ENCODE results near the gene PPARGC1A. TPM values are rescaled to one million over a fixed set of nuclear protein-coding genes. Genes with fewer than 3 reads are reported as not detected.

The PPARGC1A gene
- total and polyA plus RNA-seq, 11 donors, result 25.4 to 103 (median 83.3) TPM

- no peak overlapping the region for H3K27ac ChIP-seq
- H3K4me1 ChIP-seq, result peaks cover 0 to 27% (median 12%) of the 10 kb centered on the region in 12 donors
- peaks cover 0 to 61% (median 0%) of the 10 kb centered on the region in 9 donors for H3K36me3 ChIP-seq
- 81 to 91% (median 86%) methylated on average over 1 of the region's 1 CpG for WGBS, 4 donors
- no peak for TF ChIP-seq CTCF (IDR thresholded peaks at IDR 0.05)
- no peak for TF ChIP-seq POLR2A (IDR thresholded peaks at IDR 0.05)
- ATAC-seq (no peak), DNase-seq (no peak)
- H3K9me3 ChIP-seq, result no peaks in the 10 kb centered on the region
- no peaks in the 10 kb centered on the region for H3K27me3 ChIP-seq
- intact Hi-C loops (cut with DNase I), result no loop called here
- no peak overlapping the region for H3K4me3 ChIP-seq
Observed at GRCh38 chr4:23822181-23822580, 67.7 kb downstream of the PPARGC1A start.

GRCh38 chr4:23819041-23819511 lies 70.8 kb downstream of the PPARGC1A start:
- no peaks in the 10 kb centered on the region for H3K27me3 ChIP-seq
- H3K36me3 ChIP-seq, result peaks cover 0 to 44% (median 3%) of the 10 kb centered on the region in 9 donors
- no peaks in the 10 kb centered on the region for H3K9me3 ChIP-seq
- H3K27ac ChIP-seq, result peak overlapping the region in 7 of 12 donors; percentile 12 to 76 (median 47)
- intact Hi-C loops (cut with DNase I), result no loop called here
- TF ChIP-seq CTCF (IDR thresholded peaks at IDR 0.05) (no peak), POLR2A (IDR thresholded peaks at IDR 0.05) (no peak)
- DNase-seq (peak in 4 of 5 donors; percentile 24 to 65 (median 34)), ATAC-seq (peak; percentile 77 to 90 (median 86))
- H3K4me3 ChIP-seq, result no peak overlapping the region
- 29 to 41% (median 32%) methylated on average over 1 of the region's 1 CpG for WGBS, 4 donors
- peaks cover 0 to 32% (median 13%) of the 10 kb centered on the region in 12 donors for H3K4me1 ChIP-seq

GRCh38 chr4:23818097-23818885 lies 71.6 kb downstream of the PPARGC1A start:
- Histone ChIP-seq H3K4me3 (no peak overlapping the region), H3K36me3 (peaks cover 0 to 44% (median 10%) of the 10 kb centered on the region in 9 donors), H3K27ac (peak overlapping the region in 6 of 12 donors; percentile 33 to 76 (median 65)), H3K9me3 (no peaks in the 10 kb centered on the region), H3K27me3 (no peaks in the 10 kb centered on the region), H3K4me1 (peaks cover 0 to 32% (median 13%) of the 10 kb centered on the region in 12 donors)
- TF ChIP-seq CTCF (IDR thresholded peaks at IDR 0.05) (no peak), POLR2A (IDR thresholded peaks at IDR 0.05) (no peak)
- no peak for DNase-seq
- peak in 2 of 4 donors; percentile 19 to 29 for ATAC-seq
- intact Hi-C loops (cut with DNase I), result no loop called here
- WGBS, 4 donors, result 36 to 51% (median 51%) methylated on average over 7 of the region's 7 CpGs

DNA sequence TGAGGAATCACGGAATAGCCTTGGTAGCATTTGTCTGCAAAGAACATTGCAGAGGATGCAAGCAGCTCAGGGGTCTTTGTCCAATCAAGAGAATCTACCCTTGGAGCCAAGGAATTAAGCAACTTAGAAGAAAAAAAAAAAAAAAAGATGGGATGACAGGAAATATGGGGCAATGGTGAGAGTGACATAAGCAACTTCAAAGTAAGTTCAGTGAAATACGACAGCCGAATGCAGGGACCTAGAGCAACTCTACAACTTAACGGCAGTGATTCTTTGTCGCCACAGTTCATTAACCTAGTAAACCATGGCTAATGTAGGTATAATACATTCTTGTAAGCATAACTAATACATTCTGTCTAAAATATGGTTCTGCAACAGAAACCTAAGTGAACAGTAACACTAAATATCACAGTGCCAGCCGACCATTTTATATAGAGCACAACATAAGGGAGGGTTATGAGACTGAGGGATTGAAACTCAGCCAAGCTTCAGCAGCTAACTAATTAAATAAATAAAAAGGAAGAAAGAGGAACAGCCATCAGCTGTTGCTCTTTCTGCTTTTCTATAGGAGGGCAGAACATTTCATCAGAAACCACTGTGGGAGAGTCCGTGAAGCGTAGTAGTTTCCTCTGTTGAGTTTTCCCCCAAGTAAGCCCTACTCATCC lies 74.7 kb downstream of the PPARGC1A start:
- DNase-seq (no peak), ATAC-seq (no peak)
- H3K4me1 ChIP-seq, result peaks cover 0 to 32% (median 13%) of the 10 kb centered on the region in 12 donors
- no peak overlapping the region for H3K27ac ChIP-seq
- no peaks in the 10 kb centered on the region for H3K27me3 ChIP-seq
- intact Hi-C loops (cut with DNase I), result no loop called here
- no peak for TF ChIP-seq POLR2A (IDR thresholded peaks at IDR 0.05)
- H3K9me3 ChIP-seq, result no peaks in the 10 kb centered on the region
- H3K4me3 ChIP-seq, result no peak overlapping the region
- WGBS, 4 donors, result 80 to 90% (median 87%) methylated on average over 8 of the region's 8 CpGs
- peaks cover 0 to 48% (median 17%) of the 10 kb centered on the region in 9 donors for H3K36me3 ChIP-seq

Measured in heart left ventricle (tissue), 16 donors.